Gastroesophageal sphincter (tissue), 4 donors: ENCODE data around the gene TBL1XR1. TPM values are rescaled to one million over a fixed set of nuclear protein-coding genes. Genes with fewer than 3 reads are reported as not detected.

Experiments
- ATAC-seq: fragments of 150-250 bp; one replicate; pipeline ENCODE4 v1.9.1; 2016; ENCODE audit warnings: mild to moderate bottlenecking, moderate library complexity
- H3K27ac ChIP-seq, 4 donors: fragments of 200-600 bp; sonication (generic) in 3 of 4; 1 replicate in 3 of 4; 2 replicates in 1 of 4; pipeline ENCODE4 v1.5.1; 2016 to 2019
- H3K27me3 ChIP-seq: fragments of 200-600 bp; sonication (generic); one replicate; pipeline ENCODE4 v1.5.1; 2019
- H3K36me3 ChIP-seq, 2 donors: fragments of 200-600 bp; sonication (generic); one replicate each; pipeline ENCODE4 v1.5.1; 2019; ENCODE audit warnings: control low read depth in 1 of 2
- H3K4me1 ChIP-seq, 3 donors: fragments of 200-600 bp; sonication (generic); 1 replicate in 2 of 3; 2 replicates in 1 of 3; pipeline ENCODE4 v1.5.1; 2016 to 2019; ENCODE audit warnings: control low read depth in 2 of 3
- H3K4me3 ChIP-seq, 2 donors: fragments of 200-600 bp; sonication (generic); one replicate each; pipeline ENCODE4 v1.5.1; 2019; ENCODE audit warnings: mild to moderate bottlenecking in 1 of 2, moderate library complexity in 1 of 2
- H3K9me3 ChIP-seq, 3 donors: fragments of 200-600 bp; sonication (generic); one replicate each; pipeline ENCODE4 v1.5.1; 2017 to 2019; ENCODE audit warnings: control low read depth in 2 of 3
- CTCF ChIP-seq, 4 experiments: fragments of 200-600 bp in 2 of 4; fragments of 450-650 bp in 2 of 4; sonication (generic) in 1 of 4; IDR thresholded peaks; one replicate each; pipeline ENCODE4 v1.5.1; 2017 to 2019; ENCODE audit warnings: antibody characterized with exemption in 4 of 4, mild to moderate bottlenecking in 2 of 4, moderate library complexity in 2 of 4
- EP300 ChIP-seq: sonication (generic); formaldehyde crosslinking; IDR thresholded peaks from one replicate; pipeline ENCODE4 v1.6.1; 2017; ENCODE audit warnings: antibody characterized with exemption, mild to moderate bottlenecking
- POLR2A ChIP-seq, 2 donors: fragments of 450-650 bp; IDR thresholded peaks; one replicate each; pipeline ENCODE4 v1.6.1; 2017; ENCODE audit warnings: antibody characterized with exemption in 2 of 2, mild to moderate bottlenecking in 2 of 2, moderate library complexity in 1 of 2
- POLR2AphosphoS5 ChIP-seq: sonication (generic); formaldehyde crosslinking; IDR thresholded peaks from one replicate; pipeline ENCODE4 v1.6.1; 2017; ENCODE audit warnings: antibody characterized with exemption
- WGBS, 2 donors: methylation state at CpG; one replicate each; pipeline ENCODE4 v1.1.5; 2018; ENCODE audit warnings: low coverage in 1 of 2; 5-methylcytosine and 5-hydroxymethylcytosine counted together
- total RNA-seq, 4 donors: library from RNA; depleted of rRNA; stranded (reverse); fragments of >200 nt; gene quantifications; one replicate each; pipeline ENCODE4 v1.1.0, GENCODE V29; 2016

The TBL1XR1 gene
- total RNA-seq, 4 donors from 2014 or later, result 91.1 to 126 (median 97.4) TPM

GRCh38 chr3:177098551-177098950 is 98.7 kb downstream of the TBL1XR1 start:
- TF ChIP-seq POLR2AphosphoS5 (no peak), CTCF (IDR thresholded peaks at IDR 0.05) (no peak), EP300 (no peak), POLR2A (IDR thresholded peaks at IDR 0.05) (no peak)
- Histone ChIP-seq H3K27ac (no peak overlapping the region), H3K4me3 (no peak overlapping the region), H3K36me3 (no peaks in the 10 kb centered on the region), H3K9me3 (no peaks in the 10 kb centered on the region), H3K4me1 (peaks cover 0 to 33% (median 4%) of the 10 kb centered on the region in 3 donors), H3K27me3 (no peaks in the 10 kb centered on the region)
- no peak for ATAC-seq
- 41 to 79% methylated on average over 2 of the region's 2 CpGs for WGBS, 2 donors

GRCh38 chr3:177096615-177097014 is 100.7 kb downstream of the TBL1XR1 start:
- Histone ChIP-seq H3K9me3 (peaks cover 0 to 5% (median 0%) of the 10 kb centered on the region in 3 donors), H3K4me1 (peaks cover 0 to 17% (median 0%) of the 10 kb centered on the region in 3 donors), H3K4me3 (no peak overlapping the region), H3K27me3 (no peaks in the 10 kb centered on the region), H3K27ac (no peak overlapping the region), H3K36me3 (no peaks in the 10 kb centered on the region)
- 92% methylated on average over 1 of the region's 1 CpG; no CpG with 5 or more reads in 1 of the 2 donors for WGBS, 2 donors
- TF ChIP-seq CTCF (IDR thresholded peaks at IDR 0.05) (no peak), POLR2AphosphoS5 (no peak), POLR2A (IDR thresholded peaks at IDR 0.05) (no peak), EP300 (no peak)
- no peak for ATAC-seq

GRCh38 chr3:177093966-177094365 is 103.3 kb downstream of the TBL1XR1 start:
- Histone ChIP-seq H3K36me3 (no peaks in the 10 kb centered on the region), H3K9me3 (peaks cover 0 to 5% (median 0%) of the 10 kb centered on the region in 3 donors), H3K4me3 (no peak overlapping the region), H3K27me3 (no peaks in the 10 kb centered on the region), H3K27ac (no peak overlapping the region), H3K4me1 (peaks cover 0 to 35% (median 4%) of the 10 kb centered on the region in 3 donors)
- TF ChIP-seq POLR2A (IDR thresholded peaks at IDR 0.05) (no peak), CTCF (IDR thresholded peaks at IDR 0.05) (no peak), EP300 (no peak)
- ATAC-seq, result no peak

- peaks cover 0 to 5% (median 0%) of the 10 kb centered on the region in 3 donors for H3K9me3 ChIP-seq
- WGBS, 2 donors, result 53 to 71% methylated on average over 1 of the region's 1 CpG
- TF ChIP-seq CTCF (IDR thresholded peaks at IDR 0.05) (no peak), POLR2AphosphoS5 (no peak), POLR2A (IDR thresholded peaks at IDR 0.05) (no peak), EP300 (no peak)
- no peak overlapping the region for H3K4me3 ChIP-seq
- no peaks in the 10 kb centered on the region for H3K27me3 ChIP-seq
- no peak for ATAC-seq
- H3K27ac ChIP-seq, result no peak overlapping the region
- peaks cover 2 to 43% (median 4%) of the 10 kb centered on the region in 3 donors for H3K4me1 ChIP-seq
- no peaks in the 10 kb centered on the region for H3K36me3 ChIP-seq
Observed at GRCh38 chr3:177089901-177090300, 107.4 kb downstream of the TBL1XR1 start.

GRCh38 chr3:177089110-177089509 is 108.2 kb downstream of the TBL1XR1 start:
- Histone ChIP-seq H3K4me3 (no peak overlapping the region), H3K27ac (no peak overlapping the region), H3K27me3 (no peaks in the 10 kb centered on the region), H3K4me1 (peaks cover 2 to 43% (median 4%) of the 10 kb centered on the region in 3 donors), H3K9me3 (peaks cover 0 to 5% (median 0%) of the 10 kb centered on the region in 3 donors), H3K36me3 (no peaks in the 10 kb centered on the region)
- ATAC-seq, result no peak
- WGBS, 2 donors, result 74 to 83% methylated on average over 1 to 2 of the region's 3 CpGs
- no peak for TF ChIP-seq POLR2A (IDR thresholded peaks at IDR 0.05)
- TF ChIP-seq CTCF (IDR thresholded peaks at IDR 0.05), result no peak
- no peak for TF ChIP-seq EP300
- TF ChIP-seq POLR2AphosphoS5, result no peak
